Astrocyte (in vitro differentiated cells and primary cell): Measurements from ENCODE around the gene BUB3.

ENCODE experiments used
- CTCF ChIP-seq: IDR thresholded peaks from 2 replicates; pipeline ENCODE4 v1.5.1; 2011; ENCODE audit warnings: low read depth, mild to moderate bottlenecking, inconsistent platforms, low read length, moderate library complexity; ENCODE audit not compliant: insufficient read depth
- EZH2 ChIP-seq: IDR thresholded peaks from 2 replicates; pipeline ENCODE4 v1.6.1; 2012; ENCODE audit warnings: mild to moderate bottlenecking, low read length, inconsistent platforms; ENCODE audit not compliant: insufficient read depth

GRCh38 chr10:123156078-123156477 is 1.9 kb downstream of the BUB3 start:
- TF ChIP-seq CTCF (no peak), EZH2 (no peak)
